Fibroblast of skin of right quadriceps (primary cell): ENCODE data around the gene PKDREJ.

Experiments
- DNase-seq: peaks from one replicate; pipeline ENCODE4 v3.0.0-alpha.2; 2013

Gene PKDREJ

DNA sequence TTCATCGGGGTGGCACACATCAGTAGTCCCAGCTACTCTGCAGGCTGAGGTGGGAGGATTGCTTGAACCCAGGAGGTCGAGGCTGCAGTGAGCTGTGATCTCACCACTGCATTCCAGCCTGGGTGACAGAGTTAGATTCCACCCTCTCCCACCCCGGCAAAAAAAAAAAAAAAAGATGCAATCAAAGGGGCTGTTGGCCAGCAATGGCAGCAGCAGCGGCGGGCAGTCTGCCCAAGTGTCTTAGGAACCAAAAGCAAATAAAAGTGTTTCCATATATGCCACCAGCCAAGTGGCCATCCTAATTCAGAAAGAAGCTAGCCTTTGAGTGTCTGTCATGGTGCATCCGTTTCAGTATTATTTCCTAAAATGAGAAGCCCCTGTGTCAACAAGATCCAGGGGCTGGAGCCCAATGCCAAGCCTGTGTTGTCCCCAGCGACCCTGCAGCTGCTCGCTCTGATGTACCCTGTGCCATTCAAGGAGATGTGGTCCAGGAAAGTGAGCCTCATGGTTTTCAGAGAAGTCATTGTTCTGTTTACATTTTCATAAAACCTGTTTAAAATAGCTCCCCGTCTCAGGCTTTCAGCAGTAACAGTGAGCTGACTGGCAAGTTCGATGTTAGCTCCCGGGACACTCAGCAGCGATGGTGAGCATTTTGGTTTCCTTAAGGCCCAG, 25.6 kb downstream of the PKDREJ start:
- no peak for DNase-seq

- DNase-seq, result no peak
These were observed 28.2 kb downstream of the PKDREJ start for GRCh38 chr22:46234969-46235368.

GRCh38 chr22:46233231-46233630, 29.9 kb downstream of the PKDREJ start:
- DNase-seq, result peak; percentile 12

DNA sequence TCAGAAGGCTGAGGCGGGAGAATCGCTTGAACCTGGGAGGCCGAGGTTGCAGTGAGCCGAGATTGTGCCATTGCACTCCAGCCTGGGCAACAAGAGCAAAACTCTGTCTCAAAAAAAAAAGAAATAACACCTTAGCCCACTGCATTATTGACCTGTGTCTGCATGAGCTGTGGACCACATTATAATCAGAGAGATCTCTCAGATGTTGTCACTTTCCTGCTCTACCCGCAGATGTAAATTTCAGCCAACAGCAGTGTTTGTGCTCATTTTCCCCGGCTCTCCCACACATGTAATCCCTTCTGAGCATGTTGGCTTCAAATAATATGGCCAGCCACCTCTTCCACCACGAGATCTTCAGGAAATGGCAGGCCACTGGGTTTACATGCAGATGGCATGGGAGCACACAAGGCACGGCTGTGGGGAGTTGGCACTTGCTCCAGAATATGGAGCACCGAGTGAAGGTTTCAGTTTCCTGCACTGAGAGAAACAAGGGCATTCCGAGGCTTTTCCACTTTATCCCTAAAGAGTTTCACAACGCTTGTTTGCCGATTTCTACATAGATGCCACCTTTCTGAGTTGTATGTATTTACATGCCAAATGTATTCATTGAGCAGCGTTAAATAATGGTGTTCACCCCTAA, 32.8 kb downstream of the PKDREJ start:
- no peak for DNase-seq

GRCh38 chr22:46229701-46230100, 33.4 kb downstream of the PKDREJ start:
- no peak for DNase-seq

- DNase-seq, result no peak
These were observed 36.6 kb downstream of the PKDREJ start for GRCh38 chr22:46226577-46226976.

DNA sequence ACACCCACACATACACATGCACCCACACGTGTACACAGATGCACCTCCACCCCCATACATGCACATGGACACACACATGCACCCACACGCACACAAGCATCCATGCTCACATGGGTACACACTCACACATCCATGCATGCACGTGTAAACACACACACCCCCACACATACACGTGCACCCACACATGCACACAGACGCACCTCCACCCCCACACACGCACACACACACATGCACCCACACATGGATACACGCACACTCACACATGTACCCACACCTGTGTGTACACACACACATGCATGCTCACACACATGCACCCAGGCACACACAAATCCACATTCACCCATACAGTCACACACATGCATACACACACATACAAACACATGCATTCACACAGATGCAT, 37.5 kb downstream of the PKDREJ start:
- no peak for DNase-seq

GRCh38 chr22:46224898-46225290, 38.2 kb downstream of the PKDREJ start:
- DNase-seq, result no peak

- DNase-seq, result no peak
These were observed 38.9 kb downstream of the PKDREJ start for GRCh38 chr22:46224044-46224897.

DNA sequence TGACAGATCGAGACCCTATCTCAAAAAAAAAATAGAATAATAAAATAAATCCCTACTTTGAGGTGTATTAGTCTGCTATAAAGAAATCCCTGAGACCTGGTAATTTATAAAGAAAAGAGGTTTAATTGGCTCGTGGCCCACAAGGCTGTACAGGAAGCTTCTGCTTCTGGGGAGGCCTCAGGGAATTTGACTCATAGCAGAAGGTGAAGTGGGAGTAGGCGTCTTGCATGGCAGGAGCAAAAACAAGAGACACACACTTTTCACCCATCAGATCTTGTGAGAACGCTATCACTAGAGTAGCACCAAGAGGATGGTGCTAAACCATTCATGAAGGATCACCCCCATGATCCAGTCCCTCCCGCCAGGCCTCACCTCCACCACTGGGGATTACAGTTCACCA, 42.2 kb downstream of the PKDREJ start:
- peak; percentile 6 for DNase-seq

DNA sequence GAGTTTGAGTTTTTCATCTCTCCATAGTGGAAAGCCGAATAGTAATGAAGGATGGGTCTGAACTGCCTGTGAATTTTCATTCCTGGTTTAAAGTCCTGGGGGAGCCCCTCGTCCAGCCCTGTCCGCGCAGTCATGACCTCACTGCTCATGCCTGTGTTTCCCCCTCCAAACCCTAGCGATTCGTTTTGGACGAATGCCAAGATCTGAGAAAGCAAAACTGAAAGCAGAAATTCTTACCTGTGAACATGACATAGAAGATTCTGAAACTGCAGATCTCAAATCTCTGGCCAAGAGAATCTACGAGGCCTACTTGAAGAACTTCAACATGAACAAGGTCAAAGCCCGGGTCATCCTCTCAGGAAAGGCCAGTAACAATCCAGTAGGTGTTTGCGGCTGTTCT, 43.5 kb downstream of the PKDREJ start:
- no peak for DNase-seq

DNA sequence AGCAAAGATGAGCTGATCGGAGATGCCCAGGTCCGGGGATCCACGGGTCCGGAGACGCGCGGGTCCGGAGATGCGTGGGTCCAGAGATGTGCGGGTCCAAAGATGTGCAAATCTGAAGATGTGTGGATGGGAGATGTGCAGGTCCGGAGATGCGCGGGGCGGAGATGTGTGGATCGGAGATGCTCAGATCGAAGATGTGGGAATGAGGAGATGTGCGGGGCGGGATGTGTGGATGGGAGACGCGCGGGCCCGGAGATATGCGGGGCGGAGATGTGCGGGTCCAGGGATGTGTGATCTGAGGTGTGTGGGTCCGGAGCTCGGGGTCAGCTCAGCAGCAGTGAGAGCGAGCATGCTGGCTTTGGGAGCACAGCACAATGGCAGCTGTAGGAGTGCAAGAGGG, 48.5 kb downstream of the PKDREJ start:
- no peak for DNase-seq

- DNase-seq, result no peak
These were observed 49.0 kb downstream of the PKDREJ start for GRCh38 chr22:46214149-46214548.

- DNase-seq, result no peak
These were observed 50.1 kb downstream of the PKDREJ start for GRCh38 chr22:46213052-46213451.

DNA sequence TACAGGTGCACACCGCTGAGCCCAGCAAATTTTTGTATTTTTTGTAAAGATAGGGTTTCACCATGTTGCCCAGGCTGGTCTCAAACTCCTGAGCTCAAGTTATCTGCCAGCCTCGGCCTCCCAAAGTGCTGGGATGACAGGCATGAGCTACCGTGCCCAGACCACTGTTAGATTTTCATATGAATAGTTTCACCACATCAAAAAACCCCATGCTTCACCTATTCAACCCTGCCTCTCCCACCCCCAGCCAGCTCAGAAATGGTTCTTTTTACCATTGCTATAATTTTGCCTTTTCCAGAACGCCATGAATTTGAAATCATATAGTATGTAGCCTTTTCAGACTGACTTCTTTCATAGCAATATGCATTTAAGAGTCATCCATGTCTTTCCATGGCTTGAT, 50.9 kb downstream of the PKDREJ start:
- DNase-seq, result no peak

- DNase-seq, result no peak
These were observed 53.9 kb downstream of the PKDREJ start for GRCh38 chr22:46209262-46209661.
